ENCODE data around the gene RPIA. TPM values are rescaled to one million over a fixed set of nuclear protein-coding genes. Genes with fewer than 3 reads are reported as not detected.

RPIA gene
- total RNA-seq, 2 donors from 2014 or later, result 4.1 to 4.7 TPM

- Histone ChIP-seq H3K9me3 (no peaks in the 10 kb centered on the region), H3K27ac (peak overlapping the region; percentile 27 to 50), H3K36me3 (no peaks in the 10 kb centered on the region), H3K27me3 (replicated peaks; ENCODE audit: insufficient read depth) (no peaks in the 10 kb centered on the region), H3K4me3 (no peak overlapping the region), H3K4me1 (ENCODE audit: control insufficient read depth in 1 of 2, low read depth in 2 of 2) (peaks cover 14 to 24% of the 10 kb centered on the region in 2 donors)
- no peak for TF ChIP-seq CTCF (IDR thresholded peaks at IDR 0.05)
- no peak for DNase-seq (ENCODE audit: low spot score)
- no peak for ATAC-seq (ENCODE audit: insufficient number of reproducible peaks, low FRiP score, low read depth)
Measured at GRCh38 chr2:88656690-88657089, 34.8 kb upstream of the RPIA start.

GRCh38 chr2:88657131-88657530 lies 34.3 kb upstream of the RPIA start:
- Histone ChIP-seq H3K36me3 (no peaks in the 10 kb centered on the region), H3K4me1 (ENCODE audit: control insufficient read depth in 1 of 2, low read depth in 2 of 2) (peaks cover 14 to 24% of the 10 kb centered on the region in 2 donors), H3K27me3 (replicated peaks; ENCODE audit: insufficient read depth) (no peaks in the 10 kb centered on the region), H3K4me3 (no peak overlapping the region), H3K27ac (peak overlapping the region; percentile 27 to 50), H3K9me3 (no peaks in the 10 kb centered on the region)
- ATAC-seq (ENCODE audit: insufficient number of reproducible peaks, low FRiP score, low read depth) (no peak), DNase-seq (ENCODE audit: low spot score) (no peak)
- TF ChIP-seq CTCF (IDR thresholded peaks at IDR 0.05), result no peak

DNA sequence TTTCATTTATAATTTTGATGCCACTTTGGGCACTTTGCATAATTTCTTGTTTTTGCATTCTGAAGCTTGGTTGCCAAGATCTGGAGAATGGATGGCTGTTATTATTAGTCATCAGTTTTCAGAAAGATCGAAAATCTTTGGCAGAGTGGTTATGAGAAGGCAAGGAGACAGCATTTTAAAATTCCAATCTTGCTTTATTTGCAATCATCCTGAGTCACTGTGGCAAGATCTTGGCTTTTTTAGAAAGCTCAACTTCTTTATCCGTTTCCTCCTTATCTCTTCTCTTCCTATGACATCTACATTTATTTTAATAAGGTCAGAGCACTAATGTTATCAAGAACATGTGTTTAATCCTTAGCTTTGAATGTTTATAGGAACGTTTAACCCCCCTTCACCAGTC lies 33.1 kb upstream of the RPIA start:
- TF ChIP-seq CTCF (IDR thresholded peaks at IDR 0.05), result no peak
- Histone ChIP-seq H3K4me1 (ENCODE audit: control insufficient read depth in 1 of 2, low read depth in 2 of 2) (peaks cover 14 to 24% of the 10 kb centered on the region in 2 donors), H3K9me3 (no peaks in the 10 kb centered on the region), H3K27me3 (replicated peaks; ENCODE audit: insufficient read depth) (no peaks in the 10 kb centered on the region), H3K36me3 (no peaks in the 10 kb centered on the region), H3K27ac (peak overlapping the region; percentile 6 to 64), H3K4me3 (no peak overlapping the region)
- no peak for ATAC-seq (ENCODE audit: insufficient number of reproducible peaks, low FRiP score, low read depth)
- DNase-seq (ENCODE audit: low spot score), result no peak

- Histone ChIP-seq H3K4me1 (ENCODE audit: control insufficient read depth in 1 of 2, low read depth in 2 of 2) (peaks cover 14 to 24% of the 10 kb centered on the region in 2 donors), H3K36me3 (no peaks in the 10 kb centered on the region), H3K4me3 (peak overlapping the region; percentile 30), H3K27ac (peak overlapping the region; percentile 6 to 64), H3K27me3 (replicated peaks; ENCODE audit: insufficient read depth) (no peaks in the 10 kb centered on the region), H3K9me3 (no peaks in the 10 kb centered on the region)
- DNase-seq (ENCODE audit: low spot score) (no peak), ATAC-seq (ENCODE audit: insufficient number of reproducible peaks, low FRiP score, low read depth) (no peak)
- no peak for TF ChIP-seq CTCF (IDR thresholded peaks at IDR 0.05)
Measured at GRCh38 chr2:88658881-88659537, 32.5 kb upstream of the RPIA start.

DNA sequence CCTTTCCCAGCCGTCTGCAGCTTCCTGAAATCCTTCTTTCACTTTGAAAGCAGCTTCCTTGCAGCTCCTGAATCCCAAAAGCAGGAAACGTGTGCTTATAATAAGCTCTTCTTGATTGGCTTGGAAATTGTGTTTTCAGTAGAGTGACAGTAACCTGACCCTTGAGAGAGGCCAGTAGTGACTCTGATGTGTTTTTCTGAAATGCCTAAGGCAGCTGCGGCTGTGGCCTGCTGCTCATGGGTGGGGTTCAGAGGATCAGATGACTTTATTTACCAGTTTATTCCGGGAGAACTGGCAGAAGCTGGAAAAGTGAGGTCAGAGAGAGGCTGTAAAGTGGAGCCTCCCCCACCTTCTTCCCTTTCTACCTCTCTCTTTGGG lies 31.9 kb upstream of the RPIA start:
- H3K4me3 ChIP-seq, result peak overlapping the region; percentile 30
- peaks cover 14 to 24% of the 10 kb centered on the region in 2 donors for H3K4me1 ChIP-seq (ENCODE audit: control insufficient read depth in 1 of 2, low read depth in 2 of 2)
- H3K27ac ChIP-seq, result peak overlapping the region in 1 of 2 donors; percentile 64
- H3K27me3 ChIP-seq (replicated peaks; ENCODE audit: insufficient read depth), result no peaks in the 10 kb centered on the region
- H3K9me3 ChIP-seq, result no peaks in the 10 kb centered on the region
- no peaks in the 10 kb centered on the region for H3K36me3 ChIP-seq
- TF ChIP-seq CTCF (IDR thresholded peaks at IDR 0.05), result no peak
- DNase-seq (ENCODE audit: low spot score) (no peak), ATAC-seq (ENCODE audit: insufficient number of reproducible peaks, low FRiP score, low read depth) (no peak)
